GM20000 (cell line): ENCODE results near the gene TMEM234.

Experiments used
- DNase-seq: peaks from one replicate; pipeline ENCODE4 v3.0.0; 2012; ENCODE audit warnings: low spot score
- CTCF ChIP-seq: IDR thresholded peaks from 2 replicates; pipeline ENCODE4 v1.5.1; 2012; ENCODE audit warnings: mild to moderate bottlenecking, control low read depth; ENCODE audit errors: extremely low read depth, missing control alignments

TMEM234 gene

DNA sequence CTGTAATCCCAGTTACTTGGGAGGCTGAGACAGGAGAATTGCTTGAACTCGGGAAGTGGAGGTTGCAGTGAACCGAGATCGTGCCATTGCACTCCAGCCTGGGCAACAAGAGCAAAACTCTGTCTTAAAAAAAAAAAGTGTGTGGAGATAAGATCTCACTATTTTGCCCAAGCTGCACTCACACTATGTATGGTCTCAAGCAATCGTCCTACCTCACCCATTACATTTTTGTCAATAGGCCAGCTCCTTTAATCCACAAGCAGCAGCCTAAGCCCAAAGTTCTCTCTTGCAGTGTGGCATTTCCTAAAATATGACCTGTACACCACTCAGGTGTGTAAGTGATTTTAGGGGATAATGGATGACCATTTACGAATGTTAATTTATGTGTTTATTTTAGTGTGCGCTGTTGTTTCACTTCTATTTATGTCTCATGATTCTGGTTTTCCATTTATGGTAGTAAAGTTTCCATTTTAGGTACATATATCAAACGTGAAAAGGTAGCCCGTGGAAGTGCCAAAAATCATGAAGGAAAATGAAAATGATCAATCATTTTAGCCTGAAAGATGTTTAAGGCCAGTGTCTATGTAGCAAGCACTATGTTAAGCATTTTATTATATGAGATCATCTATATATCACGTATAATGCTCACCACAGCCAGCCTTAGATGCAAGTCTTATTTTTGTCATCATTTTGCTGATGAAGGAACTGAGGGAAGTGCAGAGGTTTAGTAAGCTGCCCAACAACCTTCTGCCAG is 34.5 kb upstream of the TMEM234 start:
- DNase-seq, result no peak
- TF ChIP-seq CTCF, result no peak

DNA sequence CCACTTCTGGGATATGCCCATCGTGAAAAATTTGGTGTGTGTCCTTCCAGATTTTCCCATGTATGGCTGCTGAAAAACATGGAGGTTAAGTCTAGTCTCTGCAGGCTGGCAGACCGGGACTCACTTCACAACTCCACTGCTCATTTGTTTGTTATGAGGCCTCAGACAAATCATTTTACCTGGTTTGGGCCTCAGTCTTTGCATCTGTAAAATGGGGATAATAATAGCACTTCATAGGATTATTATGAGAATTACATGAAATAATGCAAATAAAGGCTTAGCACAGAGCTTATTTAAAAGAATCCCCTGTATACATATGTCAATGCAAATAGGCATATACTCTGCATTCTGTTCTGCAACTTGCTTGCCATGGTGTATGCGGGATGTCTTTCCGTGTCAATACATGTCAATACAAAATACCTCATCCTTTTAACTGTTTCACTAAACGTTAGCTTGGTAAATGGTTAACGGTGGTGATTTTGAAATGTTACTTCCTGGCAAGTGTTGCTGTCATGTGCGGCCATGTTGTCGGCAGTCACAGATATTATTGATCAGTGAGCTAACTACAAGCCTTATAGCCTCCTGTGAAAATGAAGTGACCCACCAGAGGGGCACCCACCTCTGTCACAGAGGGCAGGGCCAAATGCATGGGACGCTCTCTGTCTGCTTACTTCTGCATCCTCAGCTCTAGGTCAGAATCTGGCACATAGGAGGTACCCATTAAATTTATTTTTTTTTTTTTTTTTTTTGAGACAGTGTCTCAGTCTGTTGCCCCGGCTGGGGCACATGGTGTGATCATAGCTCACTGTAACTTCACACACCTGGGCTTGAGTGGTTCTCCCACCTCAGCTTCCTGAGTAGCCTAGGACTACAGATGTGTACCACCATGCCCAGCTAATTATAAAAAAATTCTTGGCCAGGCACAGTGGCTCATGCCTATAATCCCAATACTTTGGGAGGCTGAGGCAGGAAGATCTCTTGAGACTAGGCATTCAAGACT is 33.2 kb upstream of the TMEM234 start:
- TF ChIP-seq CTCF, result no peak

GRCh38 chr1:32250893-32251716 is 29.0 kb upstream of the TMEM234 start, which contains the start of gene LCK:
Gene LCK, plus strand, starts transcription at chr1:32251265. Its CDS starts 23,065 bp downstream, at chr1:32274330.
- TF ChIP-seq CTCF, result no peak
- DNase-seq, result peak; percentile 58

More for the DNA sequence above, 33.2 kb upstream of the TMEM234 start:
- DNase-seq, result no peak

- peak; percentile 88 for DNase-seq
- TF ChIP-seq CTCF, result no peak
Measured at GRCh38 chr1:32249831-32250525, 27.8 kb upstream of the TMEM234 start.

GRCh38 chr1:32247983-32248889 is 26.1 kb upstream of the TMEM234 start:
- DNase-seq, result peak; percentile 85
- TF ChIP-seq CTCF, result peak; percentile 95

GRCh38 chr1:32247452-32247851 is 25.3 kb upstream of the TMEM234 start:
- no peak for TF ChIP-seq CTCF
- no peak for DNase-seq
